Prostate gland (tissue), 2 donors: ENCODE results near the gene MAP1B.

ENCODE experiments used
- CTCF ChIP-seq, 4 experiments: fragments of 200-600 bp in 2 of 4; fragments of 450-650 bp in 2 of 4; sonication (generic) in 2 of 4; IDR thresholded peaks; 1 replicate in 3 of 4; 2 replicates in 1 of 4; pipeline ENCODE4 v1.5.1; 2016 to 2019; ENCODE audit warnings: antibody characterized with exemption in 4 of 4, mild to moderate bottlenecking in 2 of 4, moderate library complexity in 2 of 4
- POLR2AphosphoS5 ChIP-seq: sonication (generic); formaldehyde crosslinking; IDR thresholded peaks from one replicate; pipeline ENCODE4 v1.6.1; 2017; ENCODE audit warnings: antibody characterized with exemption

GRCh38 chr5:72067682-72068470 is 39.4 kb upstream of the MAP1B start:
- TF ChIP-seq CTCF (IDR thresholded peaks at IDR 0.05) (no peak), POLR2AphosphoS5 (no peak)
